GM18498 (cell line): Measurements from ENCODE around the gene KANK3.
"Not testable (repeated sequence)": the region's sequence is repeated elsewhere in the genome, so short reads cannot be mapped to it uniquely, and the experiment has no call there.

ENCODE experiments used
- ATAC-seq: cut with Tn5 transposase; IDR thresholded peaks from one replicate; pipeline ENCODE4 v1.9.1; 2021; ENCODE audit warnings: mild to moderate bottlenecking, moderate library complexity; ENCODE audit not compliant: unreplicated experiment

Gene KANK3

DNA sequence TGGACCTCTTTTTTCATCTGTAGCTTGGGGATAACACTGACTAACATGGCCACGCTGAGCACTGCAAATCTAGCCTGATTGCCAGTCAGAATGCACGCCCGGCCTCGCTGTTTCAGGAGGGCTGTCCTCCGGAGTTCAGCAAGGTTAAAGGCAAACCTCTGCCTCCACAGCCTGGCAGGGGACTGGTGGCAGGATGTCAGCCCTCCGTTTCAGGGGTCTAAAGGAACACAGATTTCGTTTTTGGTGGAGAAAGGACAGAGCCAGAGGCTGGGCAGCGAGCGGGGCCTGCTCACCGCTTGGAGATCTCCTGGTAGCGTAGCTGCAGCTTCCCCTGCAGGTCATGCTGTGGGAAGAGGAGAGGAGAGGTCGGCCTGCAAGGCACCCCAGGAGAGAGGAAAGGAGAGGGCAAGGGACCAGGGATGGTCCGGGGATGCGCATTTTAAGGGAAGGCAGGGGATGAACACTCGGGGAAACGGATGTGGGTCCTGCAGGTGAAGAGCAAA is 22.4 kb downstream of the KANK3 start:
- ATAC-seq, result peak; percentile 18

DNA sequence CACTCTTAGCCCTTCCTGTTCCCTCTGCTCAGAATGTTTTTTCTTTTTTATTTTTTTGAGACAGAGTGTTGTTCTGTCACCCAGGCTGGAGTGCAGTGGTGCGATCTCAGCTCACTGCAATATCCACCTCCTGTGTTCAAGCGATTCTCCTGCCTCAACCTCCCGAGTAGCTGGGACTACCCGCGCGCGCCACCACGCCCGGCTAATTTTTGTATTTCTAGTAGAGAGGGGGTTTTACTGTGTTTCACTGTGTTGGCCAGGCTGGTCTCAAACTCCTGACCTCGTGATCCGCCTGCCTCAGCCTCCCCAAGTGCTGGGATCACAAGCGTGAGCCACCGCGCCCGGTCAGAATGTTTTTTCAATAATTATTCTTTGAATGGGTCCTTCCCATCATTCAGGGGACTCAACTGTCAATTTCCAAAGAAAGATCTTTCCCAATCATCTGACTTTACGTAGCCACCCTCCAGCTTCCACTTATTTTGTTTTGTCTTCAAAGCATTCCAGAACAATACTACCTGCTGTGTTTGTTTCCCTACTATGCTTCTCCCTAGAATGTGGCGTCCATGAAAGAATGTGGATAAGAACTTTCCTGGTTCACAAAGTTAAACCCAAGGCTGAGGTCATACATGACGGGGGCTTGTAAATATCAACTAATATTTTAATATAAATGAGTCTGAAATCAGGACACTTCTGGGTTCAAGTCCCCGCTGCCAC is 23.1 kb downstream of the KANK3 start:
- ATAC-seq, result no peak

DNA sequence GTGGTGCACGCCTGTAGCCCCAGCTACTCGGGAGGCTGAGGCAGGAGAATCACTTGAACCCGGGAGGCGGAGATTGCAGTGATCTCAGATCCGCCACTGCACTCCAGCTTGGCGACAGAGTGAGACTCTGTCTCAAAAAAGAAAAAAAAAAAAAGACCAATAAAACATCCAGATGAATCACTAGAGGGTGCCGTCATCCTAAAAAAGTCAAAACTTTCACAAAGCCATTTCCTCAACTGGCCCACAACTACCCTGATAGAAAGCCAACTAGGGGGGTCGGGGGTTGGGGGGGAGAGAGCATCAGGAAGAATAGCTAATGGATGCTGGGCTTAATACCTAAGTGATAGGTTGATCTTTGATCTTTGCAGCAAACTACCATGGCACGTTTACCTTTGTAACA is 24.2 kb downstream of the KANK3 start:
- not testable (repeated sequence) for ATAC-seq

DNA sequence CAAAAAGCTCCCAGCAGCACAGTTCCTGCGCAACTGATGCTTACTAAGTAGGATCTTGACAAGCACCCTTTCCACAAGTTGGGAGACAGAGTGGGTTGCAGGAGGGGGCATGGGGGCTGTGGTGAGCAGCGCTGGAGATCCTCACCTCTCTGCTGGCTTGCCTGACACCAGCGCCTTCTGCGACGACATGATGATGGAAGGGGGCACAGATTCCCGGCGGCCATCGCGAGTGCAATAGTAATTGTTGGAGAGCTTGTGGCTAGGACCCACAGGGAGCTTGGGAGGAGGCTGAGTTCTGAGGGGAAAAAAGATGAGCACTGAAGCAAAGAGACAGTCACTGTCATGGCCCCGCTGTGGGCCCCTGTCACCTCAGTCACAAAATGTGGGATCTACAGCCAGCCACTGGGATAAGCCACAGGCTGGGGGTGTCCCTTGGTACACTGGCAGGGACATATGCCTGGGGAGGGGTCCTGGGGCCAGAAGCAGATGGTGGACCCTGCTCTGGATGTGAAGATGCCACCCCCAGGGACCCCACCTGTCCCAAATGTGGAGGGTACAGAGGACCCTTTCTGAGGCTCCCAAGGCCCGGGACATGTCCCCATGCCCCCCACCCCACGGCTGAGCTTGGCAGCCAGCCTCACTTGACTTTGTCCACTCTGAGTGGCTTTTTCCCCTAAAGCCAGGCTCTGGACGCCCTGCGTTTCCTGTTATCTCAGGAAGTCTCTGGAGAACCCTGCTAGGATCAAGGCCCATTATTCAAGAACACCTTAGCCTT is 26.5 kb downstream of the KANK3 start:
- ATAC-seq, result no peak

DNA sequence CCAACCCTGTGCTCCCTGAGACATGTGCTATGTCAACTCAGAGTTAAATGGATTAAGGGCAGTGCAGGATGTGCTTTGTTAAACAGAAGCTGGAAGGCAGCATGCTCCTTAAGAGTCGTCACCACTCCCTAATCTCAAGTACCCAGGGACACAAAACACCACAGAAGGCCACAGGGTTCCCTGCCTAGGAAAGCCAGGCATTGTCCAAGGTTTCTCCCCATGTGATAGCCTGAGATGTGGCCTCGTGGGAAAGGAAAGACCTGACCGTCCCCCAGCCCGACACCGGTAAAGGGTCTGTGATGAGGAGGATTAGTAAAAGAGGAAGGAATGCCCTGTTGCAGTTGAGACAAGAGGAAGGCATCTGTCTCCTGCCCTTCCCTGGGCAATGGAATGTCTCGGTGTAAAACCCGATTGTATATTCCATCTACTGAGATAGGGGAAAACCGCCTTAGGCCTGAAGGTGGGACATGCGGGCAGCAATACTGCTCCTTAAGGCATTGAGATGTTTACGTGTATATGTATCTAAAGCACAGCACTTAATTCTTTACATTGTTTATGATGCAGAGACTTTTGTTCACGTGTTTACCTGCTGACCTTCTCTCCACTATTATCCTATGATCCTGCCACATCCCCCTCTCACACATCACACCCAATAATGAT is 28.0 kb downstream of the KANK3 start:
- not testable (repeated sequence) for ATAC-seq

DNA sequence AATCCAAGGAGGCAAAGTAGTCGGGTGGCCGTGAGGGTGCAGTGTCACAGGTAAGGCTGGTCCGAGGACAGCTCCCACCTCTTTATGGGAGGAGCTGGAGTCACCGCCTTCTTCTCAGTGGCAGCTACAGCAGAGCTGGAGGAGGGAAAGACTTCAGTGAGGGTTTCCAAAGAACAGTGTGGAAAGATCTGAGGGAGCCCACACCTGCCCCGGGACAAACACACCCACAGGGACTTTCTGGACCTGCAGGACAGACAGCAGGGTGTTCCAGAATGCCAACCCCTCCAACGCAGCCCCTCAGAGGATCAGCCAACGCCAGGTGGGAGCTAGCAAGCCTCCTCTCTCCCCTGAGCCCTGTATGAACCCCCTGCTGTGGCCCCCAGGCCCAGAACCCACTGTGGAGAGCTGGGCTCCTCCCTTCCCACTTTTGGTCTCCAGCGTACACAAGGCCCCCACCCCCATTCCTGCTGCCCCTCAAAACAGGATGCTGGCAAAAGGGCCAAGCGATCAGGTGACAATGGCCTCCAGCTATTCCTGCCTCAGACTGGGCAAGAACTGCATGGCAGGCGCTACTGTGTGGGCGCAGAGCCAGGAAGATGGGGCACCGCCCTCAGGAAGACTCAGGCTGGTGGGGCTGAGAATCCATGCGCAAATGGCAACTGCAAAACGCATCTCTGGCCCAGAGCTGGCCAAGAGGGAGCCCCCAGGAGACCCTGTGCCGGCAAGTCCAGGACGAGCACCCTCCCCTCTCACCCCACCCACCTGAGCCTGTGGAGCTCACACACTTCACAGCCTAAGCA is 31.4 kb downstream of the KANK3 start:
- no peak for ATAC-seq

DNA sequence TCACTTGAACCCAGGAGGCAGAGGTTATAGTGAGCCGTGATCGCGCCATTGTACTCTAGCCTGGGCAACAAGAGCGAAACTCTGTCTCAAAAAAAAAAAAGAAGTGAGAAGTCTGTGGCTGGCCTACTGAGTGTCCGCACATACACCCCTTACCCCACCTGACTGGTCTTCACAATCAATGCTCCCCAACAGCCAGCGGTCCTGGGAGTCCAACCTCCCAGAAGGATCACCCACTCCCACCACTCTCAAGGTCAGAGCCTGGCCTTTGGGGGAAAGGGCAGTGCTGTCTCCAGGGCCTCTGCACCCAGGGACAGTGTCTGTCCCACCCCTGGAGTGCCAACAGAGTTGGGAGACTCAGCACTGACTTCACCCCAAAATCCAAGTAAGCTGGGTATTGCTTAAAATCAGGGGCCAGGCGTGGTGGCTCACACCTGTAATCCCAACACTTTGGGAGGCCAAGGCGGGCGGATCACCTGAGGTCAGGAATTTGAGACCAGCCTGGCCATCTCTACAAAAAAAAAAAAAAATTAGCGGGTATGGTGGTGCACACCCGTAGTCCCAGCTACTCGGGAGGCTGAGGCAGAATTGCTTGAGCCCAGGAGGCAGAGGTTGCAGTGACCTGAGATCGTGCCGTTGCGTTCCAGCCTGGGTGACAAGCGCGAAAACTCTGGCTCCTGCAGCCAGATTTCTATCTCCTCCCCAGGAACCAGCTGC is 32.6 kb downstream of the KANK3 start:
- no peak for ATAC-seq

DNA sequence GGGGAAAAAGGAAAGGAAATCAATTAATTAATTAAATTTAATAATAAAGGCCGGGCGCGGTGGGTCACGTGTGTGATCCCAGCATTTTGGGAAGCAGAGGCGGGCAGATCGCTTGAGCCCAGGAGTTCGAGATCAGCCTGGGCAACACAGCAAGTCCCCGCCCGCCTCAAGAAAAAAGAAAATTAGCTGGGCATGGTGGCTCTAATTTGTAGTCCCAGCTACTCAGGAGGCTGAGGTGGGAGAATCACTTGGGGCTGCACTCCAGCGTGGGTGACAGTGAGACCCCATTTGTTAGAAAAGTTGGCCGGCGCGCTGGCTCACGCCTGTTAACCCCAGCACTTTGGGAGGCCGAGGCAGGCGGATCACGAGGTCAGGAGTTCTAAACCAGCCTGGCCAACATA is 34.2 kb downstream of the KANK3 start:
- ATAC-seq, result no peak

DNA sequence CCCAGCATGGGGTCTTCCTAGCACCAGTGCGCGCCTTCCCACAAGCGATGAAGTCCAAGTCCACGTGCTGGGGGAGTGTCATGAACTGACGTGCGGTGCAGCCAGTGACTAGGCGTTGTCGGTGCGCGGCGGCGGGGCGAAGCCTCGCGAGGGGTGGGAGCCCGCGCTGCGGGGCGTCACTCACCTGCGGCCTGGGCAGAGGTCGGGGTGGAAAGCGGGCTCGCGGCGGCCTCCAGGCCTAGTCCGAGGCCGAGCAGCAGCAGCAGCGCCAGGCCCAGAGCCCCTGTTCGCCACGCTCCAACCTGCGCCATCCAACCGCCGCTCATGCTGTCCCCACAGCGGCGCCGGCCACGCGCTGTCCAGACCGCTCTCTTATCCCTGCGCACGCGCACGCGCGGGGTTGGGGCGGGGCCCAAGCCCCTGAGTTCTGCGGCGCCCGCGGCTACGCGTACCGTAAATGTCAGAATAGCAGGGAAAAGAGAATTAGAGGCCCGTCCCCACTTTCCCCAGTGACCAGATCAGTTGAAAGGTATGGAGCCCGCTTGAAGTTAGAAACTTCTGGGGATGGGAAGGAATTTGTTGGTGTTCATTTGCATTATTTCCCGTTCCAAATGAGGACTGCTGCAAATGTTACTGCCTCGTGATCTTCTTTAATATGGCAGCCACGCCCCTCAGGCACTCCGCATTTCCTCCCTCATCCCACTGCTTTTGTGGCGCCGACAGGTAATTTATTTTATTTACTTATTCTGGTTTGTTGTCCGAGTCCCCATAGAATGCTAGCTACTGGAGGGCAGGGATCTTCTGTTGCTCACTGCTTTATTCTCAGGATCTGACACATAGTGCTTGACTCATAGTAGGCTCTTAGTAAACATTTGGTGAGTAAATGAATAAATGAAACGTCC is 34.8 kb downstream of the KANK3 start, which contains the start of gene CD320:
Gene CD320, minus strand, starts transcription at position 394 of the 902 bp plus-strand sequence. Its CDS starts 68 bp downstream, at position 326.
- peak; percentile 86 for ATAC-seq

DNA sequence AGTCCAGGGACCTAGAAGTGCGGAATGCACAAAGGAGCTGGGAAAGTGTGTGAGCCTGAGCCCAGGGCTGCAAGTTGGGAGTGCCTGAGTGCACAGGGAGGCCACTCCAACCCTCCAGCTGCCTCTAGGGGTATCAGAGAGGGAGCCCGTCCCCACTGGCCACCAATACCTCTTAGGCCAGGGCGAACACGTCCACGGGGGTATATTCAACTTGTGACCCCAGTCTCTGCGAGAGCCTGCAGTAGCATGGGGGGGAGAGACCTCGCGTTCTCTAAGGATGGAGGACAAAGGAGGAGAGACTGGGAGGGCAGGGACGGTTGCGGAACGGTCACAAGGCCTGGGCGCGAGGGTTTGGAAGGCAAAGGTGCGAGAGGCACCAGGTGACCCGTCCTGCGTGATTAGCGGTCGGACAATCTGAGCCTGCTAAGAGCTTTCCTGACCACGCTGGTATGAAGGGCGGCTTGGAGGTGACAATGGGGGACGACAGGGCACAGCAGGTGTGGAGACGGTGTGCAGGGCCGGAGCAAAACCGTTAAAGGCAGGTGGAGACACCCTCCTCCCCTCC is 35.6 kb downstream of the KANK3 start:
- ATAC-seq, result no peak

DNA sequence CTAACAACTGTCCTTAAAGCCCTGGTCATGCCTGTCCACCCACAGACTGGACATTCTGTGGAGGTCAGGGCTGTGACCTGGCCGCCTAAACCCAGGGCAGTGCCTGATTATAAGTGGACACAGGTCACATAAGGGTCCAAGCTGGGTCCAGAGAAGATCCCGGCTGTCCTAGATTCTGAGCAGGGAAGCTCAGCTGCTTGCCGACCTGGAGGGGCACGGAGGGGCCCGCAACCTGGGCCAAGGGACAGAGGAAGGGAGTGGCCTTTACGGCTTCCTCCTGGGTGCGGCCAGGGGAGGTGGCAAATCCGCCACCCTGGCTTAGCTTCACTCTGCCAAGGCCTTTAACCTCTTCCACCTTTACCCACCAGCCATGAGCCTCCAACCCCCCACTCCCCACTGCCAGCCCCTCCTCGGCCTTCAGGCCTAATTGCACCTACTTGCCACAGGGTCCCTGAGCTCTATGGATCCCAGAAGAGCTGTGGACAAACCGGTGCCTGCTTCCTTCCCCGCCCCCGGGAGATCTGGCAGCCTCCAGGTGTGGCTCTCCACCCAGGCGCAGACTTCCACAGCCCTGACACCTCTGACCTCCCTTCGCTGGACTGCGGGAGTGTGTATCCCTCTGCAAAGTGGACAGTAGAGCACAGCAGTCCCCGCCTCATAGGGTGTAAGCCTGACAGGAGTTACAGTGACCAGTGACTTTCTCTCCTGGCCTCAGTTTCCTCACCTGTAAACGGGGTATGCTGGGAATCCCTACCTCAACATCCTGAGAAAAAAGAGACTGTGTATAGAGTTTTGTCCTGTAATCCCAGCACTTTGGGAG is 36.6 kb downstream of the KANK3 start:
- no peak for ATAC-seq

DNA sequence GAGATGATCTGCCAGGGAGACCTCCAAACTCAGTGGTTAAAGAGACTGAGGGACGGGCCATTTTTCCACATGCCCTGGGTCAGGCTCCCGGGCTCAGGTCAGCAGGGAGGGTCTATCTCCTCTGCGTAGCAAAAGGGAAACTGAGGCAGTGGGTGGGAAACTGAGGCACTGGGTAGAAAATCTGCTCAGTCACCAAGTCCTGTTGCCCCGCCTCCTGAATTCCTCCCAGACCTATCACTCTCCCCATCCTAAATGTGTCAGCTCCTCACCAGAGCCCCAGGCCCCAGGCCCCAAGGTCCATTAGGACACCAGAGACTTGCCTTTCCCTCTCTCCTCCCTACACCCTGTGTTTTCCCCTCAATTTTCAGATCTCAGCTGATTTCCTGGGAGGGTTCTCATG is 37.3 kb downstream of the KANK3 start:
- no peak for ATAC-seq

DNA sequence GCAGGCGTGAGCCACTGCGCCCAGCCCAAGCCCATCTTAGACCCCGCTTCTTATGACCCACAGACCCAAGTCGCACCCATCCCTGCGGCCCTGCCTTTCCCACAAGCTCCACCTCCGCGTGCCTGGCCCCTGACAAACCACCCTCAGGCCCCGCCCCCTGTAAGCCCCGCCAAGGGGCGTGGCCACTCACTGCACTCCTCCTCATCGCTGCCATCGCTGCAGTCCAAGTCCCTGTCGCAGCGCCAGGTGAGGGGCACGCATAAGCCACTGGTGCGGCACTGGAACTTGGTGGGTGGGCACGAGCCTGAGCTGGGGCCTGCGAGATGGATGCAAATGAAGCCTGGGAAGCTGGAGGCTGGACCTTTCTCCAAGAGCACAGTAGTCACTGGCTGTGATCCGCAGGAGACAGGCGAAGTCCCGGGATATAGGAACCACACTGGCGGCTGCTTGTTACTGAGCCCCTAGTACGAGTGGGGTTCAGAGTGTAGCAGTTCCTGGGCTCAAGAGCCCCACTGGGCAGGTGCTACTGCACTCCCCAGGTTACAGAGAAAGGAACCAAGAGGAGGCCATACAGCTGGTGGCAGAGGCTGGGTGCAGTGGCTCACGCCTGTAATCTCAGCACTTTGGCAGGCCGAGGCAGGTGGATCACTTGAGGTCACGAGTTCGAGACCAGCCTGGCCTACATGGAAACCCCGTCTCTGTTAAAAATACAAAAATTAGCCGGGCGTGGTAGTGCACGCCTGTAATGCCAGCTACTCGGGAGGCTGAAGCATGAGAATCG is 38.0 kb downstream of the KANK3 start:
- ATAC-seq, result no peak

DNA sequence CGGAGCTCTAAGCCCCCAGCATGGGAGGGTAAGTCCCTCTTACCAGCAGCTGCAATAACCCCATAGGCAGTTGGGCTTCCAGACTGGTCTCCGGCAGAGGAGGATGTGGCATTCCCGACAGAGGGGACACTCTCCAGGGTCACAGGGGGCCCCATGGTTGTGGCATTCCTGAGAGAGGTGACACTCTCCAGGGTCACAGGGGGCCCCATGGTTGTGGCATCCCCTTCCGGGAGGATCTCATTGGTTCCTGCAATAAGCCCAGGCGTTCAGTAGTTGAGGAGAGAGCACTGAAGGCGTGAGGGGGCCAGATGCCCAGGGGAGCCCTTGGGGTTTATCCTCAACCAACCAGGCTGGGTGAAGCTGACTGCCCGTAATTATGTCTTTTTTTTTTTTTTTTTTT is 40.3 kb downstream of the KANK3 start:
- ATAC-seq, result no peak

DNA sequence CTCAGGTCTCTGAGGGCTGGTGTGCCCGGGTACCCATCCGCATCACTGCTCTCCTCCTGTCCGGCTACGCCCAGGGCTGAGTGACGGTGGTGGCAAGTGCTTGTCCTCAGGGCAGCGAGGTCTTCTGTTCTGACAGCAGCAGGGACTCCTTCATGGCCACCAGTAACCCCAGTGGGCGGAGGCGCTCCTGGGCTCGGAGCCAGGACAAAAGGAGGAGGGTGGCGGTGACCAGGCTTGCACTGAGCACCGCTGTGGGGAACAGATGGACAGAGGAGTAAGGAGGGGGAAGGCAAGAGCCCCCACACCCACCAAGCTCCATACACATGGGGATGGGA is 40.7 kb downstream of the KANK3 start:
- ATAC-seq, result no peak

DNA sequence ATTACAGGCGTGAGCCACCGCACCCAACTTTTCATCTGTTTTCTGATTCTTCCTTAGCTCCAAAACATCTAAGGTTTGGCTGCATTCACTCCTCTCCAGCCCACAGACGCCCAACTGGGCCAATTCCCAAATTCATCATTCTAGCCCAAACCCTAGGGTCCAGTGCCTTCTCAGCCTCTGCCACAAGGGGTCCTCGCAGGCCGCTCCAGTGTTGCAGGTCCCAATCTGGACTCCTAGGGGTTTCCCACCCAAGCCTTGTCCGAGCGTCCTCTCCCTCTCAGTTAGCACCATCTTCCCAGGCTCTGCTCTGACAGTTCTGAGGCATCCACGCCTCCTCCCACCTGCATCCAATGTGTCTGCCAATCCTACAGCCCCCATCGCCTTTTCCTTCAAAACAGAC is 51.7 kb downstream of the KANK3 start:
- not testable (repeated sequence) for ATAC-seq

DNA sequence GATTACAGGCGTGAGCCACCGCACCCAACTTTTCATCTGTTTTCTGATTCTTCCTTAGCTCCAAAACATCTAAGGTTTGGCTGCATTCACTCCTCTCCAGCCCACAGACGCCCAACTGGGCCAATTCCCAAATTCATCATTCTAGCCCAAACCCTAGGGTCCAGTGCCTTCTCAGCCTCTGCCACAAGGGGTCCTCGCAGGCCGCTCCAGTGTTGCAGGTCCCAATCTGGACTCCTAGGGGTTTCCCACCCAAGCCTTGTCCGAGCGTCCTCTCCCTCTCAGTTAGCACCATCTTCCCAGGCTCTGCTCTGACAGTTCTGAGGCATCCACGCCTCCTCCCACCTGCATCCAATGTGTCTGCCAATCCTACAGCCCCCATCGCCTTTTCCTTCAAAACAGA is 66.6 kb downstream of the KANK3 start:
- ATAC-seq, result not testable (repeated sequence)
